Right ventricle myocardium superior (tissue), 1 donor: ENCODE measurements around the gene PLGRKT. TPM values are rescaled to one million over a fixed set of nuclear protein-coding genes. Genes with fewer than 3 reads are reported as not detected.
"Not testable (repeated sequence)": the region's sequence is repeated elsewhere in the genome, so short reads cannot be mapped to it uniquely, and the experiment has no call there.

ENCODE experiments used
- ATAC-seq: fragments of 200-7000 bp; cut with Tn5 transposase; one replicate; pipeline ENCODE4 v1.9.1; 2020; ENCODE audit warnings: mild to moderate bottlenecking; ENCODE audit not compliant: poor library complexity
- DNase-seq: peaks from one replicate; pipeline ENCODE4 v3.0.0-alpha.2; 2020
- intact Hi-C: fragments of 100-400 bp; cut with DNase I; formaldehyde crosslinking; loops from one replicate; pipeline ENCODE4 v1.11.2; 2022
- total RNA-seq: library from RNA; stranded (reverse); fragmentation: NEBNext Ultra II Directional; extraction: Animal tissue kit (Norgen Biotek cat#: 25700); gene quantifications from one replicate; pipeline ENCODE4 v1.2.1, GENCODE V29; 2021
- donor health status: DM: no; HTN: yes; CAD: no; lungs with severe emphysema.

Gene PLGRKT
- total RNA-seq, 1 donor from 2014 or later = 39.8 TPM

DNA sequence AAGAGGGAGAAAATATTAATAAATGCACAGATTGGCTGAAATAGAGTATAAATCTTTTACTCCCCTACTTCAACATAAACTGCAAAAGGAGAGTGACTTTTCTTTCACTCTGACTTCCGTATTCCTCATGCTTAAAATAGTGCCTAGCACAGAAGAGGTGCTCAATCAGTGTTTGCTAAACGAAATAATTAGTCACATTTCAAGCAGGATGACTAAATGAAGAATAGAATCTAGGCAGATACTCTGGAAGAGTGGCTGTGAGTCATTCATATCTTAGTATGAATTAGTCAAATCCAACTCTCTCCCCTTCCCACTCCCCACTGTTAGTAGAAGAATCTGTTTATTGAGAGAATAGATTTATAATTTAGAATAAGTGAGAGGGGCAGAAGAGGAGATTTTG, 17.5 kb upstream of the PLGRKT start:
- DNase-seq (no peak), ATAC-seq (no peak)
- intact Hi-C loops = no loop called here

DNA sequence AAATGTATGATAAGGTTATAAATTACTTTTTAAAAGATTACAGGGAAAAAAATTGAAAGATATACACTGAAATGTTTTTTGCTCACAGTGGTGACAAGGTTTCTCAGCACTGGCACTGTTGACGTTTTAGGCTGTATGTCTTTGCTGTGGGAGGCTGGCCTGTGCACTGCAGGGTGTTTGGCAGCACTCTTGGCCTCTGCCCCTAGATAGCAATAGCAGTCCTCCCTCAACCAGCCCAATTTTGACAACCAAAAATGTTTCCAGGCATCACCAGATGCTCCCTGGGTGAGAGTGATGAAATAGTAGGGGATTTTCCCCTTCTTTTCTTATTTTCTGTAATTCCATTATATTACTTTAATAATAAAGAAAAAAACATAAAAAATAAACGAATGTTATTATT, 15.9 kb upstream of the PLGRKT start:
- ATAC-seq (peak; percentile 48), DNase-seq (peak; percentile 44)
- intact Hi-C loops = loop anchor here (5.0 kb wide), 1 partner anchor 59 kb away; the partner anchor contains the start of gene PDCD1LG2

DNA sequence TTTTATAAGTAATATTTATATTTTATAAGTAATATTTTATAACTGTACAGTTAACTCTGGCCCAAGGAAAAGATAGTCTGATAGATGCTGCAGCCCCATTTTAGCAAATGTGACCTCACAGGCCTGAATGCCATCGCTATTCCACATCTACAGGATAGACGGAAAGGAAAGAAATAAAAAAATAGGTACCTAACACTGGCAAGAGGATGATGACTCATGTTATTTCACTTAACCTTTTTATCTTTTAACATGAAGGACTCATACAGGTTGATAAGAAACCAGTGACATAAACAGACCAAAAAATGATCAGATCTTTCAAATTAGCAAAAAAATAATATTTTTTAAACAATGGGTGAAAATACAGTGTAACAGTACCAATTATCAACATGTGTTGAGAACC, 15.3 kb upstream of the PLGRKT start:
- intact Hi-C loops = loop anchor here (5.0 kb wide), 1 partner anchor 59 kb away; the partner anchor contains the start of gene PDCD1LG2

DNA sequence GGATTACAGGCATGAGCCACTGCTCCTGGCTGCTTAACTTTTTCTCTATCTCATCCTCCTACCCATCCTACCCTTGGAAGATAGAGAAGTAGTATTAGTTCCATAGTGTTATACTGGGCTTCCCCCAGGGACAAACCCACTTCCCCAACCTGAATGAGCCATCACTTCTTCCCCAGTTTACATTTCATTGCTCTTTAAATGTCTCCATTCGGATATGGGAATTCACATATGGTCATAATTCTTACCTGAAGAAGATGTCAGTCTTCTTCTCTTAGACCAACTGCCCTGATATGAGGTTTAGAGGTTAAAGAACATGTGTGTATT, 14.5 kb upstream of the PLGRKT start:
- no peak for ATAC-seq
- intact Hi-C loops = loop anchor here (5.0 kb wide), 1 partner anchor 60 kb away; the partner anchor contains the start of gene PDCD1LG2
- DNase-seq = no peak

More for the DNA sequence above, 15.3 kb upstream of the PLGRKT start:
- ATAC-seq = no peak
- no peak for DNase-seq

DNA sequence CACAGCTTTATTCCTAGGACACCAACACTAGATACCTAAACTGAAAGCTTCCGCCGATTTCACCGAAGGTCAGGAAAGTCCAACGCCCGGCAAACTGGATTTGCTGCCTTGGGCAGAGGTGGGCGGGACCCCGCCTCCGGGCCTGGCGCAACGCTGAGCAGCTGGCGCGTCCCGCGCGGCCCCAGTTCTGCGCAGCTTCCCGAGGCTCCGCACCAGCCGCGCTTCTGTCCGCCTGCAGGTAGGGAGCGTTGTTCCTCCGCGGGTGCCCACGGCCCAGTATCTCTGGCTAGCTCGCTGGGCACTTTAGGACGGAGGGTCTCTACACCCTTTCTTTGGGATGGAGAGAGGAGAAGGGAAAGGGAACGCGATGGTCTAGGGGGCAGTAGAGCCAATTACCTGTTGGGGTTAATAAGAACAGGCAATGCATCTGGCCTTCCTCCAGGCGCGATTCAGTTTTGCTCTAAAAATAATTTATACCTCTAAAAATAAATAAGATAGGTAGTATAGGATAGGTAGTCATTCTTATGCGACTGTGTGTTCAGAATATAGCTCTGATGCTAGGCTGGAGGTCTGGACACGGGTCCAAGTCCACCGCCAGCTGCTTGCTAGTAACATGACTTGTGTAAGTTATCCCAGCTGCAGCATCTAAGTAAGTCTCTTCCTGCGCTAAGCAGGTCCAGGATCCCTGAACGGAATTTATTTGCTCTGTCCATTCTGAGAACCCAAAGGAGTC, 12.8 kb upstream of the PLGRKT start, which contains the start of gene CD274:
CD274 (plus strand) TSS at position 184 of the 733 bp plus-strand sequence. CDS start 5,572 bp downstream, outside the sequence.
- ATAC-seq (peak; percentile 99), DNase-seq (peak; percentile 94)
- intact Hi-C loops = loop anchor here (2.0 to 5.0 kb wide), 2 partner anchors 62 to 140 kb away; partner anchors contain the start of gene PDCD1LG2

DNA sequence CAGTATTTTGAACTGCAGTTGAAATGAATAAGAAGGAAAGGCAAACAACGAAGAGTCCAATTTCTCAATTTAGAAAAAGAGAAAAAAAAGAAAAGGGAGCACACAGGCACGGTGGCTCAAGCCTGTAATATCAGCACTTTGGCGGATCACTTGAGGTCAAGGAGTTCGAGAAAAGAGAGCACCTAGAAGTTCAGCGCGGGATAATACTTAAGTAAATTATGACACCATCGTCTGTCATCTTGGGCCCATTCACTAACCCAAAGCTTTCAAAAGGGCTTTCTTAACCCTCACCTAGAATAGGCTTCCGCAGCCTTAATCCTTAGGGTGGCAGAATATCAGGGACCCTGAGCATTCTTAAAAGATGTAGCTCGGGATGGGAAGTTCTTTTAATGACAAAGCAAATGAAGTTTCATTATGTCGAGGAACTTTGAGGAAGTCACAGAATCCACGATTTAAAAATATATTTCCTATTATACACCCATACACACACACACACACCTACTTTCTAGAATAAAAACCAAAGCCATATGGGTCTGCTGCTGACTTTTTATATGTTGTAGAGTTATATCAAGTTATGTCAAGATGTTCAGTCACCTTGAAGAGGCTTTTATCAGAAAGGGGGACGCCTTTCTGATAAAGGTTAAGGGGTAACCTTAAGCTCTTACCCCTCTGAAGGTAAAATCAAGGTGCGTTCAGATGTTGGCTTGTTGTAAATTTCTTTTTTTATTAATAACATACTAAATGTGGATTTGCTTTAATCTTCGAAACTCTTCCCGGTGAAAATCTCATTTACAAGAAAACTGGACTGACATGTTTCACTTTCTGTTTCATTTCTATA, 12.0 kb upstream of the PLGRKT start:
- intact Hi-C loops = loop anchor here (2.0 to 5.0 kb wide), 2 partner anchors 63 to 141 kb away; partner anchors contain the start of gene PDCD1LG2
- no peak for DNase-seq
- peak; percentile 8 for ATAC-seq

DNA sequence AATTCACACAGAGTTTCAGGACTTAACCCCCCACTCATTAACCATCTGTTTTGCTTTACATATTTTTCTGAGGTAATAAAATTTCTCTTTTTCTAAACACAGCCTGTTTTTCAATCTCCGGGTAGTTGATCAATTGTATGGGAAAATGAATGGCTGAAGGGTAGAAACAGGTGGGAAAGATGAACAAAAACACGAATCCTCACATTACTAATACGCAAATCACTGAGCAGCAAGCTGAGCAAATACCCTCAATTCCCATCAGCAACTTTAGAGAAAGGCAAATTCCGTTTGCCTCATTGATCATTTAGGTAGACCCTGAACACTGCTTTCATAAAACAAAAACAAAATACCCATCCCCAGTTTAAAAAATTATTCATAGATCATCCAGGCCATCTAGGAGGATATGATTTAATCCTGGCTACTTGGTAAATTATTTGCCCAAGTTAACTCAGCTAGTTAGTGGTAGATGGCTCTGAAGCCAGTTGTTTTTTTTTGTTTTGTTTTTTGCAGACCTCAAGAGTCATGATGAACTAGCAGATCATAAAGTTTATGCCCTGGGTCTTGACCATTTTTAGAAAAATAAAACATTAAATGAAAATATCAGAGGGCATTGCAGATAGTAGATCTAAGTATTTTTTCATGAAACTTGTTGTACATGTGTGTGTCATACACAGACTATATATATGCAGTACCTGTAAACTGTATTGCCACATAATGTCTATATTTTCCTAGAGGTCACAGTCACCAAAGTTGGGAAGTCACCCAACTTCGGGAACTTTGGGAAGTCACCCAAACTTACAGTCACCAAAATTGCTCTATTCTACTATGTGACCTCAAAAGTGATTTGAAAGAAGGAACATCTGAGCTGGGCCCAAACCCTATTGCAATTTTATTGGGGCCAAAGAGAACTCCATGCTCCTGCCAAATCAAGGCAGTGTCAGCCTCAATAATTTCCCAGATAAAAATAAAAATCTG, 11.0 kb upstream of the PLGRKT start:
- intact Hi-C loops = no loop called here
- DNase-seq (no peak), ATAC-seq (no peak)

DNA sequence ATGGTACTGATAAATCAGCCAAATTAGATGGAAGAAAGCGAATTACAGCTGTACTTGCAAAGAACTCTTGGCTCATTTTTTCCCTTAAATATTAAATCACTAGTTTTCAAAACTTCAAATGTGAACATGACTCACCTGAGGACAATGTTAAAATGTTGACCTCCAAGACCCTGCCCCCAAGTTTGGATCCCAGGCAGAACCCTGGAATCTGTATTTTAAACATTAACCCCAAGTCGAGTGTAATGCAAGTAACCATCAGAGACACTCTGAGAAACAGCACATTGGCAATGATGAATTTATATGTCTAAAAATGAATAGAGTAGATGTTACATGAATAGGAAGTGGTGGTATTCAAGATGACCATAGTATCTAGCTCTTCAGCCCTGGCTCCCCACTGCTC, 10.3 kb upstream of the PLGRKT start:
- DNase-seq (no peak), ATAC-seq (no peak)
- intact Hi-C loops = no loop called here

DNA sequence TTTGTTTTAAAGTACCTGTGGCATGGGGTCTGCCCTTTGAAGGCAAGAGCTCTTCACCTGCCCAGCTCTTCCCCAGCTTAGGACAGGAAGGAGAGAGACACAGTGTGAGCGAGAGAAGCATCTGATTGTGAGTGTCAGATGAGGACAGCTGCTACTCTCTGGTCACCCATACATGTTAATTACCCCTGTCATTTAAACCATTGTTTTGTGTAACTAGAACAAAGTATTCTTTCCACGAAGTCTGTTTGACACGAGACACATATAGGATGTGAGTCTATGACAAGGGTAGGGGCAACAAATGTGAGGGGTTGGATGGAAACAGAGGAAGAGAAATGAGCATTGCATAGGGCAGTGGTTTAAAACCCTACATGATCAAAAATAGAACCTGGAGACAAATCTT, 9.6 kb upstream of the PLGRKT start:
- intact Hi-C loops = no loop called here
- no peak for ATAC-seq
- no peak for DNase-seq

DNA sequence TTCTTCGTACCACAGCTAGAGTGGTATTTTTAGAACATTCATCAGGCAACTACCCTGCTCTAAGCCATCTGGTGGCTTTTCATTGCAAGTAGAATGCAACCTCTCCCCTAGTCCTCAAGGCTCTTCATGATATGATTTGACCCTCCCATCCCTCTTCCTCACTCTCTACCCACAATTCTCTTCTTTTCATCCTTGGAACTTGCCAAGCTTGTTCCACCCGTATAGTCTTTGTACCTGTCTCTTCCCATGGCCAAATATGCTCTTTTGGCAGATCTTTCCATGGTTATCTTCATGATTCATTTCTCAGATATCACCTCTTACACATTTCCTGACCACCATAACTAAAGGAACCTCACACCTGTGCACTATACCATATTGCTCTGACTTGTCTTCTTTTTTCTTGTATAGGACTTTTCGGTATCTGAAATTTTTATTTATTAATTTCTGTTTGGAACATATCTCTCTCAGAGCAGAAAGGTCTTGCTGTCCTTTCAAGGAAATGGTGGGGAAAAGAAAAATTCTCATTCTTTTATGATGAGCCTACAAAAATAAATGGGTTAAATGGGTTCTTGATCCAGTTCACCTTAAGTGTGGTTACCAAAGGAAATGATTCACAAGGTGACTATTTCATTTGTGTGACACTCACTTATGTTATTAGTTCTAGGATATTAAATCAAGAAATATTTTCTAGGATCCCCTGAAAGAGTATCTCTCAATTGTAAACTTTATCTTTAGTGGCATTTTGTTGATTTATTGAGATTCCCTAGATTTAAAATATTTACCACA, 8.9 kb upstream of the PLGRKT start:
- ATAC-seq = no peak
- DNase-seq = no peak
- intact Hi-C loops = no loop called here

DNA sequence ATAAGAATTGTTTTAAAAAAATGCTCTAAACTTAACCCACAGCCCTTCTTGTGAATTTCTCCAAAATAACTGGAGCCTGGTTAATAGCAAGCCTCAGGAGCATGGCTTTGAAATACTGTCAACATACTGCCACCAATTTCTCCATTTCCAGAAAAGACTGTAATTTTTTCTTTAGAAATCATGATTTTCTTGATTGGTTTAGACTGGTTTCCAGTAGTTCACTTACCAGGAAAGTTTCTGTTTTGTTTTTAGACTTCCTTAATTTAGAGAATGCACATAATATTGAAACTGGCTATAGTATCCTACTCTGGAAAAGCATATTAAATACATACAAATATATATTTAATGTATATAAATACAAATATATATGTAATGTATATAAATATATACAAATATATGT, 8.2 kb upstream of the PLGRKT start:
- ATAC-seq = no peak
- no peak for DNase-seq
- intact Hi-C loops = no loop called here

DNA sequence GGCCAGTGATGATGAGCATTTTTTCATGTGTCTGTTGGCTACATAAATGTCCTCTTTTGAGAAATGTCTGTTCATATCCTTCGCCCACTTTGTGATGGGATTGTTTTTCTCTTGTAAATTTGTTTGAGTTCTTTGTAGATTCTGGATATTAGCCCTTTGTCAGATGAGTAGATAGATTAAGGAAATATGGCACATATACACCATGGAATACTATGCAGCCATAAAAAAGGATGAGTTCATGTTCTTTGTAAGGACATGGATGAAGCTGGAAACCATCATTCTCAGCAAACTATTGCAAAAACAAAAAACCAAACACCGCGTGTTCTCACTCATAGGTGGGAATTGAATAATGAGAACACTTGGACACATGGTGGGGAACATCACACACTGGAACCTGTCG, 7.4 kb upstream of the PLGRKT start:
- ATAC-seq, intact Hi-C loops, DNase-seq: not testable (repeated sequence)

DNA sequence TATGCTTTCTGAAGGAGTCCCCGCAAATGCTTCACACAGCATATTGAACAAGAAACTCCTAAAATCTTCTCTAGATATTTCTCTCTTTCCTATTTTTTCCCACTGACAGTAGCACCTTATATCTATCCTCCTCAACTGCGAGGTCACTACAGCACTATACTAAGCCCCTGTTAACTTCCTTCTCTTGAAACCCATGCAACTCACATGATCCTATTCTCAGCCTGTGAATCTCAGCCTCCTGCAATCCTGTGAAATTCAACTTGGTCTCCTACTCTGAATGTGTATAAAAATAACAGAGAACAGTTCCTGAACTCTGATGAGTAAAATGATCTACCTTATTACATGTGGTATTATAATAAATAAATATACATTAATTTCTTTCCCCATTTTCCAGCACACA, 6.1 kb upstream of the PLGRKT start:
- intact Hi-C loops = loop anchor here (5.0 kb wide), 1 partner anchor 257 kb away; the partner anchor contains the start of gene INSL6
- ATAC-seq = no peak
- DNase-seq = no peak

DNA sequence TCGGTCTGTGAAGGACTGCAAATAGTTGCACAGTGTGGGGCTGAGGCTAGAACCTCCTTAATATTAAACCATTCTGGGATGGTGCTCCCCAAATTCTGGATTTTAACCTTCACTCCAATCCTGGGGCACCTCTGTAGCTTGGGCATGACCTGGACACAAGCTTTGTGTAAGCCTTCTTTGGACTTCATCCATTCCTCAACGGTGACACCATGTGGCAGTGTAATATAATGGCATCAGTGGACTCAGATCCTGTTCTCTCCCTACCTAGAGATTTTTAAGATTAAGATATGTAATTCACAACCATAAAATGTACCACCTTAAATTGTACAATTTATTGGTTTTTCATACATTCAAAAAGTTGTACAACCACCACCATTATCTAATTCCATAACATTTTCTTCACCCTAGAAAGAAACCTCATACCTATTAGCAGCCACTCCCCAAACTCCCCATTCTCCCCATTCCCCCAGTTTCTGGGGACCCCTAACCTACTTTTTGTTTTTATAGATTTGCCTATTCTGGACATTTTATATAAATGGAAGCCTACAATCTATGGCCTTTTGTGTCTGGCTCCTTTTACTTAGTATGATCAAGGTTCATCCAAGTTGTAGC, 4.8 kb upstream of the PLGRKT start:
- intact Hi-C loops = loop anchor here (5.0 kb wide), 1 partner anchor 255 kb away; the partner anchor contains the start of gene INSL6

DNA sequence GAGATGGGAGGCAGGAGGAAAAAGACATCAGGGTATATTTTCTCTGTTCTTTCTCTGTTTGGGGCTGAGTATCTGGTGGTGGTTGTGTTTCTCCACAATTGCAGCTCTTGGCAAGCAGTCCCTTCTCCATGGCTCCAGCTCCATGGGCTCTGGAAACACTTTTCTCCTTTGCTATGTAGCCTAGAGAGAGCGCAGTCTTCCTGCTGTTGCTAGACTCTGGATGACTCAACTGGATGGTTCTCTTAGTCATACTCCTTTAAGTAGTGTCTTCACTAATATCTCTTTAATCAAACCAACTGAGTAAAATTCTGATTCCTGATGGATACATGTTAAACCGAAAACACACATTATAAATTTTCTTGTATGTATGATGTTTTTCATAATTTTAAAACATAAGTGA, 3.3 kb upstream of the PLGRKT start:
- no peak for ATAC-seq
- no peak for DNase-seq
- intact Hi-C loops = loop anchor here (5.0 kb wide), 1 partner anchor 254 kb away; the partner anchor contains the start of gene INSL6

More for the DNA sequence above, 4.8 kb upstream of the PLGRKT start:
- ATAC-seq (no peak), DNase-seq (no peak)

DNA sequence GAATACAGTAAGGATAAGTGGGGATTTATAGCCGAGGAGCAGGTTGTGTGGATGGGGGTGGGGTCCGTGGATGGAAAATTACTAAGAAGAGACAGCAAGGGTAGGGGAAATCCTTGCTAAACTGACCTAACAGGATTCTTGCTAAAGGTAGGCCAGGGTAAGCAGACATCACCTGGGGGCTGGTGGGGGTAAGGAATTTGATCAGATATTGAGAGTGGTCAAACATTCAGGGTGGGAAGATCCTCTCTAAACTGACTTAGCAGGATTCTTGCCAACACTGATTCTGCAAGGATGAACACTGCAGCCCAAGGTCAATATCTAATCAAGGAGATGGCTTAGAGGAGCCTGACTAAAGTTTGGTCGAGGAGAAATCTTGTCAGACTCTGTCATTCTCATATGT, 2.7 kb upstream of the PLGRKT start:
- intact Hi-C loops = loop anchor here (5.0 kb wide), 1 partner anchor 253 kb away; the partner anchor contains the start of gene INSL6
- ATAC-seq (no peak), DNase-seq (no peak)
